PC-9 (cell line): Measurements from ENCODE around the gene TTC31. TPM values are rescaled to one million over a fixed set of nuclear protein-coding genes. Genes with fewer than 3 reads are reported as not detected.

ENCODE experiments used
- BruUV-seq: library from RNA; stranded (reverse); fragments of 400-500 nt; replicated peaks from 2 replicates; lab custom pipeline; 2021; lab: Mats Ljungman, UMichigan
- CTCF ChIA-PET: fragments of 300-600 bp; sonication (Branson Sonifier 250); formaldehyde crosslinking; loops from one replicate; lab custom pipeline; 2022; ENCODE audit warnings: antibody characterized with exemption; lab: Charles Lee
- POLR2A ChIA-PET: fragments of 300-600 bp; sonication (Branson Sonifier 250); formaldehyde crosslinking; loops from one replicate; lab custom pipeline; 2022; ENCODE audit warnings: antibody characterized with exemption; ENCODE audit not compliant: unreplicated experiment; lab: Charles Lee
- DNase-seq, 2 experiments: peaks; one replicate each; pipeline versions ENCODE4 v3.0.0 to v3.0.0-alpha.2; 2015 to 2022; ENCODE audit warnings: mixed read lengths in 1 of 2
- H2AFZ ChIP-seq: fragments of 200-600 bp; sonication (generic); 2 replicates; pipeline ENCODE4 v1.8.1; 2017; ENCODE audit warnings: antibody characterized with exemption
- H3F3A ChIP-seq: fragments of 200-600 bp; sonication (generic); 2 replicates; pipeline ENCODE4 v1.8.1; 2017; ENCODE audit warnings: antibody characterized with exemption, mild to moderate bottlenecking, low read depth; ENCODE audit not compliant: insufficient read depth
- H3K27ac ChIP-seq: fragments of 200-600 bp; sonication (generic); 2 replicates; pipeline ENCODE4 v1.6.1; 2016; ENCODE audit warnings: mixed run types
- H3K27me3 ChIP-seq: fragments of 200-600 bp; sonication (generic); 2 replicates; pipeline ENCODE4 v1.6.1; 2016; ENCODE audit warnings: low read depth, mixed run types; ENCODE audit not compliant: insufficient read depth
- H3K36me3 ChIP-seq: fragments of 200-600 bp; sonication (generic); 2 replicates; pipeline ENCODE4 v1.6.1; 2016; ENCODE audit warnings: low read depth, mixed run types
- H3K4me1 ChIP-seq: fragments of 200-600 bp; sonication (generic); replicated peaks from 2 replicates; pipeline ENCODE4 v1.6.1; 2016; ENCODE audit warnings: mixed run types; ENCODE audit not compliant: insufficient read depth
- H3K4me2 ChIP-seq: fragments of 200-600 bp; sonication (generic); 2 replicates; pipeline ENCODE4 v1.6.1; 2017; ENCODE audit warnings: mixed run types
- H3K4me3 ChIP-seq: fragments of 200-600 bp; sonication (generic); 2 replicates; pipeline ENCODE4 v1.6.1; 2016; ENCODE audit warnings: mixed run types
- H3K79me2 ChIP-seq: fragments of 200-600 bp; sonication (generic); 2 replicates; pipeline ENCODE4 v1.6.1; 2017; ENCODE audit warnings: low read depth, mixed run types
- H3K9me2 ChIP-seq: fragments of 200-600 bp; sonication (generic); 2 replicates; pipeline ENCODE4 v1.8.1; 2017; ENCODE audit warnings: mild to moderate bottlenecking; ENCODE audit not compliant: insufficient read depth
- H3K9me3 ChIP-seq: fragments of 200-600 bp; sonication (generic); 2 replicates; pipeline ENCODE4 v1.8.1; 2016; ENCODE audit warnings: low read depth; ENCODE audit not compliant: insufficient read depth
- H4K20me1 ChIP-seq: fragments of 200-600 bp; sonication (generic); 2 replicates; pipeline ENCODE4 v1.8.1; 2017; ENCODE audit not compliant: insufficient read depth
- CTCF ChIP-seq: fragments of 200-600 bp; sonication (generic); conservative IDR thresholded peaks from 2 replicates; pipeline ENCODE4 v1.6.1; 2017; ENCODE audit warnings: mixed run types, antibody characterized with exemption, mild to moderate bottlenecking, moderate library complexity
- EZH2 ChIP-seq: fragments of 200-600 bp; sonication (generic); IDR thresholded peaks from 2 replicates; pipeline ENCODE4 v1.8.0; 2017; ENCODE audit warnings: antibody characterized with exemption, low read depth
- intact Hi-C: fragments of 100-400 bp; cut with micrococcal nuclease; formaldehyde crosslinking; loops from one replicate; pipeline ENCODE4 v1.10.0; 2022; ENCODE audit not compliant: unreplicated experiment
- total RNA-seq: library from RNA; stranded (reverse); gene quantifications from 2 replicates; pipeline ENCODE4 v1.2.3, GENCODE V29; 2021

Gene TTC31
- total RNA-seq, 1 experiment from 2014 or later = 20.1 TPM

- H3K27me3 ChIP-seq = no peaks in the 10 kb centered on the region
- intact Hi-C loops = no loop called here
- no peaks in the 10 kb centered on the region for H3K36me3 ChIP-seq
- no peak for DNase-seq
- peaks cover under 1% of the 10 kb centered on the region; the same call in 1 of the 2 replicates for H3K79me2 ChIP-seq
- TF ChIP-seq EZH2 (no peak), CTCF (no peak)
- H3K4me3 ChIP-seq = no peak overlapping the region
- no peaks in the 10 kb centered on the region for H3K4me1 ChIP-seq
- H3K9me2 ChIP-seq = no peaks in the 10 kb centered on the region
- no peak overlapping the region for H2AFZ ChIP-seq
- no peaks in the 10 kb centered on the region for H3K9me3 ChIP-seq
- H3K4me2 ChIP-seq = no peak overlapping the region
- peaks cover 6% of the 10 kb centered on the region; the same call in 1 of the 2 replicates for H3F3A ChIP-seq
- no peaks in the 10 kb centered on the region for H4K20me1 ChIP-seq
- POLR2A ChIA-PET = no interaction called here
- BruUV-seq = no TSS peak
- no peak overlapping the region for H3K27ac ChIP-seq
- CTCF ChIA-PET = no interaction called here
Measured at GRCh38 chr2:74536166-74536950, 53.5 kb downstream of the TTC31 start.

GRCh38 chr2:74537140-74537539 is 54.3 kb downstream of the TTC31 start:
- no peak for DNase-seq

GRCh38 chr2:74538881-74539339 is 56.0 kb downstream of the TTC31 start:
- no peak overlapping the region for H2AFZ ChIP-seq
- no peak overlapping the region for H3K4me2 ChIP-seq
- ChIA-PET CTCF (interaction anchor here (0.6 kb wide), 1 partner anchor 1609 kb away, joined by 4 read pairs; no protein-coding TSS in a partner anchor), POLR2A (interaction anchor here (0.5 to 0.7 kb wide), 2 partner anchors 58 to 278 kb away, joined by 4 read pairs; no protein-coding TSS in a partner anchor)
- no peaks in the 10 kb centered on the region for H3K27me3 ChIP-seq
- 0 out of 2 replicates have a peak, but pooled peaks cover under 1% of the 10 kb centered on the region for H3F3A ChIP-seq
- no peaks in the 10 kb centered on the region for H3K4me1 ChIP-seq
- H3K4me3 ChIP-seq = no peak overlapping the region
- no peaks in the 10 kb centered on the region for H3K79me2 ChIP-seq
- no TSS peak for BruUV-seq
- intact Hi-C loops = no loop called here
- no peak for DNase-seq
- no peak for TF ChIP-seq EZH2
- no peak for TF ChIP-seq CTCF
- no peak overlapping the region for H3K27ac ChIP-seq
- H3K9me2 ChIP-seq = no peaks in the 10 kb centered on the region
- H3K36me3 ChIP-seq = no peaks in the 10 kb centered on the region
- H4K20me1 ChIP-seq = no peaks in the 10 kb centered on the region
- H3K9me3 ChIP-seq = no peaks in the 10 kb centered on the region

More at GRCh38 chr2:74537140-74537539, 54.3 kb downstream of the TTC31 start:
- no peaks in the 10 kb centered on the region for H3K4me1 ChIP-seq
- H4K20me1 ChIP-seq = no peaks in the 10 kb centered on the region
- intact Hi-C loops = no loop called here
- H3K9me2 ChIP-seq = no peaks in the 10 kb centered on the region
- ChIA-PET POLR2A (no interaction called here), CTCF (no interaction called here)
- no peaks in the 10 kb centered on the region for H3K36me3 ChIP-seq
- BruUV-seq = no TSS peak
- no peak overlapping the region for H3K4me3 ChIP-seq
- no peak overlapping the region for H3K27ac ChIP-seq
- H3F3A ChIP-seq = peaks cover under 1% of the 10 kb centered on the region; the same call in 1 of the 2 replicates
- H2AFZ ChIP-seq = no peak overlapping the region
- H3K4me2 ChIP-seq = no peak overlapping the region
- no peaks in the 10 kb centered on the region for H3K9me3 ChIP-seq
- no peaks in the 10 kb centered on the region for H3K79me2 ChIP-seq
- TF ChIP-seq CTCF (no peak), EZH2 (no peak)
- no peaks in the 10 kb centered on the region for H3K27me3 ChIP-seq
